IMR-90 (cell line): ENCODE results near the gene IGF1R. TPM values are rescaled to one million over a fixed set of nuclear protein-coding genes. Genes with fewer than 3 reads are reported as not detected.
"Not testable (repeated sequence)": the region's sequence is repeated elsewhere in the genome, so short reads cannot be mapped to it uniquely, and the experiment has no call there.

Experiments
- ATAC-seq: fragments of 200-7000 bp; cut with Tn5 transposase; 2 replicates; pipeline ENCODE4 v1.9.1; 2020; ENCODE audit warnings: low read depth, mild to moderate bottlenecking, moderate library complexity
- BruUV-seq: library from RNA; stranded (reverse); fragments of 400-500 nt; replicated peaks from 2 replicates; lab custom pipeline; 2021; lab: Mats Ljungman, UMichigan
- CTCF ChIA-PET: fragments of 300-600 bp; formaldehyde crosslinking; extraction: SDS; loops from one replicate; lab custom pipeline; 2021; ENCODE audit warnings: antibody characterized with exemption; lab: Yijun Ruan, JAX
- POLR2A ChIA-PET: fragments of 300-600 bp; sonication (Branson Sonifier 250); formaldehyde crosslinking; loops from one replicate; lab custom pipeline; 2022; ENCODE audit warnings: antibody characterized with exemption; ENCODE audit not compliant: unreplicated experiment; lab: Charles Lee
- DNase-seq: peaks from one replicate; pipeline ENCODE4 v3.0.0; 2013
- H2AFZ ChIP-seq: replicated peaks from 2 replicates; pipeline ENCODE3; 2013; ENCODE audit warnings: low read length, mild to moderate bottlenecking; ENCODE audit not compliant: poor library complexity
- H2AK5ac ChIP-seq: 2 replicates; pipeline ENCODE4 v1.6.1; 2013; ENCODE audit warnings: low read depth, low read length, inconsistent platforms
- H2AK9ac ChIP-seq: replicated peaks from 2 replicates; pipeline ENCODE3; 2013; ENCODE audit warnings: mild to moderate bottlenecking, low read depth, low read length, moderate library complexity; ENCODE audit not compliant: poor library complexity
- H2BK120ac ChIP-seq: 2 replicates; pipeline ENCODE4 v1.6.1; 2013; ENCODE audit warnings: low read depth, low read length, inconsistent platforms
- H2BK15ac ChIP-seq: 3 replicates; pipeline ENCODE4 v1.6.1; 2013; ENCODE audit warnings: low read depth, low read length, inconsistent platforms
- H2BK20ac ChIP-seq: 2 replicates; pipeline ENCODE4 v1.6.1; 2013; ENCODE audit warnings: low read depth, mild to moderate bottlenecking, inconsistent platforms, low read length, moderate library complexity
- H2BK5ac ChIP-seq: 2 replicates; pipeline ENCODE4 v1.6.1; 2013; ENCODE audit warnings: mild to moderate bottlenecking, low read depth, low read length, inconsistent platforms; ENCODE audit not compliant: poor library complexity, severe bottlenecking
- H3K14ac ChIP-seq: replicated peaks from 2 replicates; pipeline ENCODE4 v1.6.1; 2013; ENCODE audit warnings: low read depth, low read length, inconsistent platforms
- H3K18ac ChIP-seq: 2 replicates; pipeline ENCODE4 v1.6.1; 2013; ENCODE audit warnings: low read depth, low read length, control low read depth
- H3K23ac ChIP-seq: 2 replicates; pipeline ENCODE4 v1.6.1; 2013; ENCODE audit warnings: low read depth, low read length, inconsistent platforms
- H3K27ac ChIP-seq: 2 replicates; pipeline ENCODE4 v1.5.1; 2013; ENCODE audit warnings: mild to moderate bottlenecking, control low read depth, low read length; ENCODE audit not compliant: insufficient read depth
- H3K27me3 ChIP-seq: 2 replicates; pipeline ENCODE4 v1.6.1; 2013; ENCODE audit warnings: low read length; ENCODE audit not compliant: control insufficient read depth, insufficient read depth
- H3K36me3 ChIP-seq: 2 replicates; pipeline ENCODE4 v1.6.1; 2013; ENCODE audit warnings: low read length, mixed read lengths; ENCODE audit not compliant: control insufficient read depth, insufficient read depth
- H3K4ac ChIP-seq: 2 replicates; pipeline ENCODE4 v1.6.1; 2013; ENCODE audit warnings: low read depth, low read length, inconsistent platforms
- H3K4me1 ChIP-seq: 2 replicates; pipeline ENCODE4 v1.6.1; 2013; ENCODE audit warnings: low read length, mixed read lengths; ENCODE audit not compliant: control insufficient read depth, insufficient read depth
- H3K4me2 ChIP-seq: 2 replicates; pipeline ENCODE4 v1.6.1; 2013; ENCODE audit warnings: low read depth, mild to moderate bottlenecking, control low read depth, low read length, moderate library complexity
- H3K4me3 ChIP-seq: 2 replicates; pipeline ENCODE4 v1.5.1; 2013; ENCODE audit warnings: low read depth, mild to moderate bottlenecking, control low read depth, low read length, moderate library complexity; ENCODE audit not compliant: insufficient read depth
- H3K56ac ChIP-seq: 2 replicates; pipeline ENCODE4 v1.6.1; 2013; ENCODE audit warnings: low read length, inconsistent platforms; ENCODE audit not compliant: insufficient read depth; ENCODE audit errors: extremely low read depth
- H3K79me1 ChIP-seq, 2 experiments: 2 replicates each; pipeline ENCODE4 v1.6.1; 2013; ENCODE audit warnings: low read length in 2 of 2, inconsistent platforms in 1 of 2, low read depth in 1 of 2
- H3K9ac ChIP-seq: 2 replicates; pipeline ENCODE4 v1.6.1; 2013; ENCODE audit warnings: low read depth, low read length, control low read depth
- H3K9me1 ChIP-seq: 2 replicates; pipeline ENCODE4 v1.6.1; 2013; ENCODE audit warnings: low read length, inconsistent platforms; ENCODE audit not compliant: insufficient read depth
- H3K9me3 ChIP-seq: 2 replicates; pipeline ENCODE4 v1.6.1; 2013; ENCODE audit warnings: low read length; ENCODE audit not compliant: control insufficient read depth, insufficient read depth
- H4K20me1 ChIP-seq: 2 replicates; pipeline ENCODE4 v1.6.1; 2013; ENCODE audit warnings: low read length, inconsistent platforms; ENCODE audit not compliant: insufficient read depth
- H4K5ac ChIP-seq: 2 replicates; pipeline ENCODE4 v1.6.1; 2013; ENCODE audit warnings: mild to moderate bottlenecking, low read depth, low read length, control low read depth
- H4K8ac ChIP-seq, 2 experiments: 2 replicates each; pipeline ENCODE4 v1.6.1; 2013; ENCODE audit warnings: low read depth in 2 of 2, low read length in 2 of 2, control low read depth in 1 of 2, inconsistent platforms in 1 of 2
- H4K91ac ChIP-seq: 2 replicates; pipeline ENCODE4 v1.6.1; 2013; ENCODE audit warnings: low read depth, low read length, inconsistent platforms; ENCODE audit not compliant: insufficient read depth
- WGBS, 2 experiments: methylation state at CpG; one replicate each; pipeline versions ENCODE4 v1.1.5 to v1.1.7; 2013; ENCODE audit warnings: missing lambda C conversion rate in 2 of 2; ENCODE audit not compliant: insufficient read length in 1 of 2; ENCODE audit errors: extremely low coverage in 2 of 2; 5-methylcytosine and 5-hydroxymethylcytosine counted together
- dilution Hi-C: fragments of 300-500 bp; cut with HindIII; formaldehyde crosslinking; loops from one replicate; pipeline ENCODE4 v1.14.3; 2018; ENCODE audit warnings: low sequenced_read_pairs; ENCODE audit not compliant: unreplicated experiment
- in situ Hi-C: fragments of 300-500 bp; cut with MboI; formaldehyde crosslinking; loops from 3 replicates; pipeline ENCODE4 v1.14.3; 2019; ENCODE audit warnings: low sequenced_read_pairs, inconsistent platforms, mixed read lengths
- intact Hi-C: fragments of 100-400 bp; cut with micrococcal nuclease; formaldehyde crosslinking; loops from 2 replicates; pipeline ENCODE4 v1.10.0; 2022
- polyA plus RNA-seq, 3 experiments: library from polyadenylated mRNA; depleted of rRNA; stranded (reverse); fragments of >200 nt; gene quantifications; 2 replicates each; pipeline ENCODE4 v1.2.3, GENCODE V29; 2012; ENCODE audit warnings: low replicate concordance in 1 of 3
- total RNA-seq: library from RNA; depleted of rRNA; stranded (reverse); fragments of >200 nt; gene quantifications from 2 replicates; pipeline ENCODE4 v1.2.3, GENCODE V29; 2012

The IGF1R gene
- total and polyA plus RNA-seq, 2 of the 4 experiments (the other 2 are of a cell fraction), result 24.0 to 24.9 TPM

GRCh38 chr15:99003317-99003716 is 355.0 kb downstream of the IGF1R start:
- POLR2A ChIA-PET, result not testable (repeated sequence)

GRCh38 chr15:99004998-99005974 is 356.9 kb downstream of the IGF1R start:
- POLR2A ChIA-PET, in situ Hi-C loops, H3K4me1 ChIP-seq, H2BK15ac ChIP-seq, H3K27me3 ChIP-seq, DNase-seq, H2AK5ac ChIP-seq, H3K9me1 ChIP-seq, H4K8ac ChIP-seq, H4K91ac ChIP-seq, H3K14ac ChIP-seq, H2BK120ac ChIP-seq, H3K4ac ChIP-seq, H3K9me3 ChIP-seq, H3K4me3 ChIP-seq, intact Hi-C loops, H3K4me2 ChIP-seq, H3K79me1 ChIP-seq, H4K5ac ChIP-seq, BruUV-seq, H3K23ac ChIP-seq, H3K27ac ChIP-seq, H2BK5ac ChIP-seq, CTCF ChIA-PET, H2AK9ac ChIP-seq, dilution Hi-C loops, H3K56ac ChIP-seq, ATAC-seq, H2BK20ac ChIP-seq, H3K18ac ChIP-seq, H3K36me3 ChIP-seq, H3K9ac ChIP-seq, H4K20me1 ChIP-seq: not testable (repeated sequence)
- WGBS, 2 experiments, result 61% methylated on average over 8 of the region's 38 CpGs; no CpG with 5 or more reads in 1 of the 2 experiments
- peak overlapping the region; percentile 70 for H2AFZ ChIP-seq

More at GRCh38 chr15:99003317-99003716, 355.0 kb downstream of the IGF1R start:
- CTCF ChIA-PET, H3K9me3 ChIP-seq, dilution Hi-C loops, H2AK9ac ChIP-seq, H3K4ac ChIP-seq, H4K8ac ChIP-seq, in situ Hi-C loops, BruUV-seq, H2AFZ ChIP-seq, H2BK120ac ChIP-seq, H4K20me1 ChIP-seq, H3K36me3 ChIP-seq, H3K27me3 ChIP-seq, H3K27ac ChIP-seq, DNase-seq, H3K9ac ChIP-seq, H3K18ac ChIP-seq, H2AK5ac ChIP-seq, H3K14ac ChIP-seq, H3K9me1 ChIP-seq, H3K4me1 ChIP-seq, H3K4me2 ChIP-seq, H2BK15ac ChIP-seq, intact Hi-C loops, H2BK20ac ChIP-seq, H3K4me3 ChIP-seq, H4K91ac ChIP-seq, H4K5ac ChIP-seq, H2BK5ac ChIP-seq, H3K23ac ChIP-seq, H3K79me1 ChIP-seq, H3K56ac ChIP-seq: not testable (repeated sequence)
- ATAC-seq, result peak; percentile 32; the same call in 1 of the 2 replicates
- no CpG with 5 or more reads among the region's 10 CpGs for WGBS, 2 experiments
